GM10847 (cell line): ENCODE data around the gene TBX15.

Experiments
- POLR2A ChIP-seq: IDR thresholded peaks from 2 replicates; pipeline ENCODE4 v1.6.1; 2011; ENCODE audit not compliant: insufficient read length; ENCODE audit errors: extremely low read depth

The TBX15 gene

DNA sequence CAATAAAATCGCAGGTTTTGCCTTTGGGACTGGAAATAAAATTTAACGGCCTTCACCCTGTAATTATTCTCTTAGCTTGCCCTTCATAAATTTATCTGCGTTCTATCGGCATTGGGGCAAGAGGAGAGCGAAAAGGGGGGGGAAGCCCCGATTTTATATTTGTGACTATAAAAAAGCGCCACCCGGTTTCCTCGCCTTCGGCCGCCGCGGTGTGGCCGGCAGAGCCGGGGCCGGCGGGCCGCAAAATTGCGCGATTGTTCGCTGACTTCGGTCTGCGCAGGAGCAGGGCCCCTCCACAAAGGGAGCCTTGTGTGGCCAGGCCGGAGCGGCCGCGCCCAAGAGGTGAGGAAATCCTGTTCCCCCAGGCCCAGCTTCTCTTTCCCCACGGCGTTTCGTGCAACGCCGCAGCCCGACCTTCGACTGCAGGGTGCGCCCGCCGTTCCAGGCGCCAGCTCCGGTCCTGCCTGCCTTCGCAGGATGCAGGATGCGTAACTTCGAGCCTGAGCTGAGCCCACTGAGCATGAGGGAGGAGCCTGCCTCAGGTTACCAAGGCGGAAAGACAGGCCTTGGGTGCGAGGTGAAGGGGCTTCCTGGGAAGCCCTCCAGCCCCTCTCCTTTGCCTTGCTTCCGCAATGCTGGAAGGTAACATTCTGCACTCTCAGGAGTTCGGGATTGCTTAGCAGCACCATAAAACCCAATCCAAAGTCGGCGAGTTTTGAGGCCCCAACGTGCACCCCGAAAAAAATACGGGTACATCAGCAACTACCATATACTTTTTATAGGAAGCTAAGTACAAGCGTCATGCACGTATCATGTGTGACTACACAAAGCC lies 4.9 kb upstream of the TBX15 start:
- TF ChIP-seq POLR2A: no peak

DNA sequence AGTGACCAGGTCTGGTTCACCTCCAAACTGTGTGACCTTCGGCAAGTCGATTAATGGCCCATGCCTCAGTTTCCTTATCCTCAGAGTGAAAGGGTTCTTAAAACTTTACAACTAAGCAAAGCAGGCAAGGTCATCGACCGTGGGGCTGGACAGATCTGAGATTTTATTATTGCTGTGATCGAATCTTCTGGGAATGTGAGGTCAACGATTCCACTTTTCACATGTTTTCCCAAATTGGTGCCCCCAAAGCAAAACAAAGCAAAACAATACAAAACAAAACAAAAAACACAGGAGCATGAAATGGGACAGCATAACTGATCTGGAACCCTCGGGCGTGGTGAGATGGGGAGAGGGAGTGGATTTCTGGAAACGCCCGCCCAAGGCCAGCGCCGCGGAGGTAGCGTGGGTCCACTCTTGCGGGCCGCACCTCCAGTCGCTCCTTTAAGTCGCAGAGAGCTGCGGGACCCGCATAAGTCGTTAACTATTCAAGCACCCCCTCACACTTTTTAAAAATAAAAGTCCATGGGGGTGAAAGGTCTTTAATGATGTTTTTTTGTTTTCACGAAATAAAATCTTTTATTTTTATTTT lies 4.2 kb upstream of the TBX15 start:
- no peak for TF ChIP-seq POLR2A

DNA sequence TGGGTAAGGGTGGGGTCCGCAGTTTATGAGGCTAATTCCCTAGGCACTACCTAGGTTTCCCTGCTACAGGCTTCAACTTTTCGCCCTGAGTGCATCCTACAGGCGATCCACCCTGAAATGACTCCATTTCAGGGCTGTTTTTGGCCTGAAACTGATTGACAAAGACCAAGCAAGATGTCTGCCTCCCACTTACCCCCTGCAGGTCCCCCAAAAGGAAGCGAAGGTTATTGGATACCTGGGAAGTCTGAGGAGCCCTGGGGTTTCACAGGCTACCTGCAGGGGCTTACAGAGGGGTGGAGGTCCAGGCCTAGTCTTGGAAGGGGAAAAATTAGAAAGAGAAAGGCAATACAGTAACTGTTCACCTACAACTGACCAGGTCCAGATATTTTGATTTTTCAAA lies 3.3 kb upstream of the TBX15 start:
- TF ChIP-seq POLR2A: no peak

DNA sequence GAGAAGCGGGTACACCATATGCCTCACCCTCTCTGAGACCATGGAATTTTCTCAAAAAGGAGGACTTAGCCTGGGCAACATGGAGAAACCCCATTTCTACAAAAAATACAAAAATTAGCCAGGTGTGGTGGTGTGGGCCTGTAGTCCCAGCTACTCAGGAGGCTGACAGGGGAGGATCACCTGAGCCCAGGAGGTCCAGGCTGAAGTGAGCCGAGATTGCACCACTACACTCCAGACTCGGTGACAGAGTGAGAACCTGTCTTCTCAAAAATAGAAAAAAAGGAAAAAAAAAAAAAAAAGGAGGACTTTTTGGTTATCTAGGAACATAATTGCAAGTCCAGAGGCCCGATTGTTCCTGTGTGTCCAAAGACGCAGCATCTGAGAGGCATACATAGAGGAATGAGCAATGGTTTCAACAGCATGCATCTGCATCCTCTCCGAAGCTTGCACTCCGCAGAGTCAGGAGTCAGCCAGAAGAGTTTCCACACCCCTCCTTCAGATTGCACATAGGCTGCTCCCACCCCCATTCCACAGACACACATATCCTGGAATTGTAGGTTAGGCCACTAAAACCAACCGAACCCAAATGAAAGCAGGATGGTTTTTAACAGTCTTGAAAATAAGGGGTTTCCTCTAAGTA lies 2.5 kb upstream of the TBX15 start:
- no peak for TF ChIP-seq POLR2A

DNA sequence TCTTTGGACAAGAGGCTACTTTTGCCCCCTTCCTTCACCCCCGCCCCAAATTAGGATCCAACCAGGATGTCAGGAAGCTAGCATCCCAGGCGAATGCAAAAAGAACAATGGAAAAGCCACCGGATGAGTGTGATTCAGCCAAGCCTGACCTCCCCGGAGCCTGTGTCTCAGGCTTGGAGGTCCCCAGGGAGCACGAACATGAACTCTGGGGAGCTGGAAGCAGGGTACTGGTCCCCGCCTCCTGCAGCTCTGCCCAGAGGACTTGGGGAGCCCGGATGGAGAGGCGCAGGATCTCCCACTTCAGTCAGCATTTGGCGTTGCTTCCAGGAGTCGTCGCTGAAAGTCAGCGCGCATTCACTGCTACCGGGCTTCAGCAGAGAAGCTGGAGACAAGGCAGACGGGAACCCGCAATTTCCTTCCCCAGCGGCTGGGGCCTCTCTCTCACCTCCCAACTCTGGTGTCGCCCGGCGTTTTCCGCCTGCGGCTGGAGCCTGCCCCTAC lies 1.8 kb upstream of the TBX15 start:
- TF ChIP-seq POLR2A: no peak

DNA sequence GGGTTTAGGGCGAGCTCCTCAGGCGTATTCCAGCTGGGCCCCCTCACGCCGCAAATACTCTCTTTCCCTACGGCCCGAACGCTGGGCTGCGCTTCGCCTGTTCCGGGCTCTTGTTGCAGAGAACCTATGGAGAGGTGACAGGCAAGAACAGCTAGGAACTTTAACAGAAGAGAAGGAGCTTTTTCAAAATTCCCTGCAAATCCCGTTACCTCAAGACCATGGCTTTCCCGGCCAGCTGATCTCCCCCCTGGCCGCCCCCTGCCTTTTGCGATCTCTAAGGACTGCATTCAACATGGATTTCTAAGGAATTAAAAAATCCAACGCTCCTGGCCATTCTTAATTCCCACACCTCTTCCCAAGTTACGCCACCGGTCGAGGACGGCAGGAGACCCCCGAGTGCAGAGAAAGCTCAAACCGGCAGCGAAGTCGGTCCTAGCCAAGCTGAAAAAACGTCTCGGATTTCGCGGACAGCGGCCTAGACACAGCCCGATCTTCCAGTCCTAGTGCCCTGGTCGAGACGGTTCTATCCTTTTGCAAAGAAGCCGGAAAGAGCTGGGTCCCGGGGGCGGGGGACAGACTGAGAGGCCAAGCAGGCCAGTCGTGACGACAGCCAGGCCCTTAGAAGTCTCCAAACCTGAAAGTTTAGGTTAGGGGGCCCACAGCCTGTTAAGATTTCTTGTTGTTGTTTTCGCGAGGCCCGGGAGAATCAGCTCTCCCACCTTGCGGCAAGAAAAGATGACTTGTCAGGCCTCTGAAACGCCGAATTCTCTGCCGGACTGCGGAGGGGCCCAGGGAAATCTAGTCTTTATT lies 1.1 kb upstream of the TBX15 start:
- TF ChIP-seq POLR2A: no peak

DNA sequence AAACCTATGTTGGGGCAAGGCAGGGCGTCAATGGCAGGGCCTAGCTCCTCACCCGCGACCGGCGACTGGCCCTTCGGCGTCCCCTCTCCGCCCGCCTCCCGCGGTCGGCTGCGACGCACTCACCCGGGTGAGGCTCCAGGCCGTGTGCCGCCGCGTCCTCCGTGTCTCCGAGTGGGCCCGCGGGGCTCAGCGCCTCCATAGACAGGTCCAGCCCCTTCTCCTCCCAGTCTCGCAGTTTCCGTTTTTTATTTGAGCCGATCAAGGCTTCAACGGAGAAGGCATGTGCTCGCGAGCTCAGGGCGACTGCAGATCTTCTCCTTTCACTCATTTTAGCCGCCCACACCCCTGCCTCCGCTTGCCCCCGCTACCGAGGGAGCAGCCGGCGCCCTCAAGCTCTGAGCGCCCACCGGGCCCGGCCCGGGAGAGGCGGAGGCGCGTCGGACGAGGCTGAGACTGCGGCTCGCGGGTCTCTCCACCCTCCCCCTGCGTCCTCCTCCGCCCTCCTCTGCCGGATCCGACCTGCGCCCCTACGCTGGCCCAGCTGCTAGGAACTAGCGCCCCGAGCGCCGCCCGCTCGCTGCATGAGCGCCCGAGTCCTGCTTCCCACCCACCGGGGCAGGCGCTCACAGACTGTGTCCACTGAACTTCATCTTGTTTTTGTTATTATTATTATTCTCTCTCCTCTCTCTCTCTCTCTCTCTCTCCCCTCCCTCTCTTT lies 516 bp downstream of the TBX15 start:
- peak; percentile 27 for TF ChIP-seq POLR2A

DNA sequence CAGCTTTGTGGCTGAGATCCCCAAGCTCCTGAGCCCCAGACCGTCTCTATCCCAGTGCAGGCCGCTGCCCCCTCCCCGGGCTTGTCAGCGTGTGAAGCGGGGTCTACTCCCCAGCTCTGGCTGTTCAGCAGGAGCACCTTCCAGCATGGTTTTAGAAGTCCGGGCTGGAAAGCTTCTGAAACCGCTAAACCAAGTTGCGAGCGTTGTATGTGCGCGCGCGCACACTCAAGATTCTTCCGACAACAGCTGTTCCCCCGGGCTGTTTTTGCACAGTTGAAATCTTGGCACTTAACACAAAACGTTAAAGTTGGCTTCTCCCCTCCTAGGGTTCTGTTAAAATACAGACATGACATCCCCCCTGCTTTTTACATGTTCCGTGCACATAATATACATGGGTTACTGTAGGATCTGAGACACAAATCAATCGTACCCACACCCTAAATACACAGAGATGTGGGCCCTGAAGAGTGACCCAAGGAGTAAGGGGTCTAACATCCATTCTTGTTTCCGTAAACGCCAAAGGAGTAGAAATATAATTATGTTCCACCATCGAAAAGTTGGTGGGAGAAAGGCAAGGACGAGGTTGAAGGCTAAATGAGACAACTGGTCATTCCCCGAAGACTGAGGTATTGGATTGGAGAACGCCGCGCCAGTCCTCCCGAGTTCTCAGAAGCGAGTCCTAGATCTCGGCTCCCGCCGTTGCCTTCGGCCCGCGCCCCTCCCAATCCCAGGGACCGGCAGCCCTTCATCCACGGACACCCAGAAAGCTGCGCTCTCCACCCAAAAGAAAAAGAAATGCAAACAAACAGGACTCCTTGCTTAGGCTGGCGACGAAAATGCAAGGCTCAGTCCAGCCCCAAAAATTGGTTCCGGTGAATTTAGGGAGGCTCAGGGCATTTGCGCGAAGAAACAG lies 1.3 kb downstream of the TBX15 start:
- TF ChIP-seq POLR2A: no peak

DNA sequence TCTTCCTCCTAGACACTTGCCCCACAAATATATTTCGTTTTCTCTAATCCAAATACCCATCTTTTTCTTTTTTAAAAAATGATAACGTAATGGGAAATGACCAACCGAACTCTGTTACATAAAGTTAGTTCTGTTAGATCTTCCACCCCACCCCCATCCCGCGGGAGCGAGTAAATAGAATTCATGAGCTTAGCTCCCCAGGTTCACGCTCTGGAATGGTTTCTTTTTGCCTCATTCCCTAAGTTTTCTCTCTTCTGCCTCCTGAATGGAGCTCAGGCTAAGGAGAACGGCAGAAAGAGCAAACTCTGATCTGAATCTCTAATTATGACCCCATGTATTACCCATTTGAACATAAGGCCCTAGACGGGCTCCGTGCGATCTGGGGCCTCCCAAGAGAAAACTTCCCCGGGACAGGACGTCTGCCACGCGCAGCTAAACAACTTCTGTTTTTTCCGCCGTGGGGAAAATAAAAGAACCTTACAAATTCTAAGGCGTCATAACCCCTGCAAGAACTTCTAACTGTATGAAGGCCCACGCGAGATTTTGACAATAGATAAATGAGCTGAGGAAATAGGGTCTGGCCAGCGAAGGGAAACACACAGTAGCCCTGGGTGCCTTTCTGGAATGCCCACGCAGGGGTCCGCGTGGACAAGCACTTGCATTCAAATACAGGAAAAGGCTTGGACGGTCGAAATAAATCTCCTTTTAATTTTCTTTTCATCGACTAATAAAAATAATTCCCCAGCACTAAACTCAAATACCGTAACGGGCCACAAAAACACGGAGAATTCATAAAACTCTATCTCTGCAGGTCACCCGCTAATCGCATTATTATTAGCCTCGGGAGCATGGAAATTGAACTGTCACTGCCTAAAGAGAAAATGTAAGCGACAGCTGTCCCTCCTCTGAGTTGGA lies 2.2 kb downstream of the TBX15 start:
- no peak for TF ChIP-seq POLR2A

DNA sequence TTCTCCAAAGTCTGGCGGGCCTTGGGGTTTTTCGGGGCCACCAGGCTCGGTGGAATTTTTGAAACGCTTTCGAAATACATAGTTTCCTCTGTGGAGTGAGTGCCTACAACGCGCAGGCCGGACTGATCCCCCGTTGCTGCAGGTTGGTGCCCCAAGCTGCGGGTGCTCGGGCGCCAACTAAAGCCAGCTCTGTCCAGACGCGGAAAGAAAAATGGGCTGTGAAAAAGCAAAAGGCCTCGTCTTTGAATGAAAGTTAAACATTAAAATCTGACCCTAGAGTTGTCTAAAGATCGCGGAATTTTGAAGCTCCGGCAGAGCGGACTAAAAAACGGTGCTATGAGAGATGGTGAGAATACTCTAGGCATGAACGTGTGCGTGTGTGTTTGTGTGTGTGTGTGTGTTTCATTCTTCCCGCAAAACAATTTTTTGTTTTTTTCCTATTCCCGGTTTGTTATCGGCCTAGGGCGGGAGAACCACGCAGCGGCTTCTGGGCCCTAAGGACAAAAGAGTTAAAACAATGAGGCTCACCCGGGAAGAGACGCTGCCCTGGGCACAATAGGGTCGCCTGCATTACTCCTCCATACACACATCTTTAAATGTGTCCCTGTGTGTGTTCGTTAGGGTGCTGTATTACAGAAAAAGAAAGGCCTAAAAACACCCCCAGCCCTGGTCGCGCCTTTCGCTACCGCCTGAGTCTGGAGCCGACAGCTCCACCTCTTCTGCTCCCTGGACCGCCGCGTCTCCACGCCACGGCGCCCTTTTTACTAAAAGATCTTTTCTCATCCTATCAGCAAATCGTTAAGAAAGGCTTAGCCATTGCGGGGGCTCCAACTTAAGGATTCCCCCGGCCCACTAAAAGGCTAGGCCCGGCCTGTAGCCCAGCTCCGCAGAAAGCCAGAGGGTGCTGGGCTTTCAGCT lies 3.2 kb downstream of the TBX15 start:
- TF ChIP-seq POLR2A: no peak

DNA sequence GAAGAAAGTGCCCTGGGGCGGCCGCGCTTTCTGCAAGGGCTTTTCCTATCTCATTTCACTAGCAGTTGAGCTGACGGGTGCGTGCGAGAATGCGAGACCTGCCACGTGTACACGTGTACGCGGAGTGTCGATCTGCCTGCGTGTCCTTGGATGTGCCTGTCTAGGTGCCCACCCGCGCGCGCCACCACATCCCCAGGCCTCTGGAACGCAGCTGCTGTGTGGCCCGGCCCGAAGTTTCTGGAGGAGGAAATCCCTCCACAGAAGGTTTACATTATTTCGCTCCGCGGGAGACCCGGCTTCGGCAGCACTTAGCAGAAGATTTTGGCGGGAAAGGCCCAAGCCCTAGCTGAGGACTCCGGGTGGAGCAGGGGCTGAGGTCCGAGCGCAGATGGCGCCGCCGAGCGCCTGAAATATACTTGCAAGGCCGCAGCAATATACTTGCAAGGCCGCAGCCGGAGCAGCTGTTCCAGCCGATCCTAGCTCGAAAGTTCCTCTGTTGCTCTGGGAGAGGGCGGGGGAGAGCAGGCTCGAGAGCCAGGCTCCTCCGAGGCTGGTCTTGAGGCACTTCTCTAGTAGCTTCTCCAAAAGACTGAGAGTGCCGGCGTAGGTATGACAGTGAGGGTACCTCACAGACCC lies 3.9 kb downstream of the TBX15 start:
- TF ChIP-seq POLR2A: no peak
